NCI-H2227 (cell line): ENCODE data around the gene PLXDC1.
A peak's percentile ranks its signal among the peaks of the same experiment; 100 is the strongest.

ENCODE experiments used
- DNase-seq: peaks from one replicate; lab custom pipeline; 2025; ENCODE audit not compliant: unreplicated experiment; lab: John Stamatoyannopoulos, UW

The PLXDC1 gene

GRCh38 chr17:39151150-39151942, at the start of gene PLXDC1:
PLXDC1 (minus strand) TSS chr17:39151637; CDS start chr17:39151437, 200 bp downstream.
- DNase-seq = peak; percentile 29

- DNase-seq = no peak
Observed at GRCh38 chr17:39200957-39201510, 49.6 kb upstream of the PLXDC1 start.

GRCh38 chr17:39200070-39200879, 48.8 kb upstream of the PLXDC1 start, which contains the start of gene RPL19:
RPL19 (plus strand) TSS chr17:39200283; CDS start chr17:39200345, 62 bp downstream.
- peak; percentile 93 for DNase-seq

- DNase-seq = peak; percentile 96
Observed at GRCh38 chr17:39199820-39200069, 48.3 kb upstream of the PLXDC1 start.

- peak; percentile 52 for DNase-seq
Observed at GRCh38 chr17:39198186-39198566, 46.7 kb upstream of the PLXDC1 start.

- DNase-seq = peak; percentile 90
Observed at GRCh38 chr17:39197380-39198185, 46.1 kb upstream of the PLXDC1 start, which contains the start of gene CACNB1. CACNB1 (minus strand) TSS chr17:39197669; CDS start chr17:39197495, 174 bp downstream.

GRCh38 chr17:39196808-39197291, 45.4 kb upstream of the PLXDC1 start:
- DNase-seq = peak; percentile 62

GRCh38 chr17:39196241-39196807, 44.9 kb upstream of the PLXDC1 start:
- DNase-seq = no peak

GRCh38 chr17:39195568-39196160, 44.2 kb upstream of the PLXDC1 start:
- no peak for DNase-seq

GRCh38 chr17:39194985-39195524, 43.6 kb upstream of the PLXDC1 start:
- peak; percentile 52 for DNase-seq

- DNase-seq = peak; percentile 80
Observed at GRCh38 chr17:39194089-39194984, 42.9 kb upstream of the PLXDC1 start.

- DNase-seq = no peak
Observed at GRCh38 chr17:39193346-39193745, 41.9 kb upstream of the PLXDC1 start.

GRCh38 chr17:39192901-39193300, 41.5 kb upstream of the PLXDC1 start:
- DNase-seq = no peak

GRCh38 chr17:39191750-39192510, 40.5 kb upstream of the PLXDC1 start:
- DNase-seq = no peak

GRCh38 chr17:39187152-39187830, 35.9 kb upstream of the PLXDC1 start:
- DNase-seq = no peak

GRCh38 chr17:39186481-39187002, 35.1 kb upstream of the PLXDC1 start:
- DNase-seq = no peak

GRCh38 chr17:39183720-39184119, 32.3 kb upstream of the PLXDC1 start:
- no peak for DNase-seq
